Measurements from ENCODE around the gene PKLR.

DNA sequence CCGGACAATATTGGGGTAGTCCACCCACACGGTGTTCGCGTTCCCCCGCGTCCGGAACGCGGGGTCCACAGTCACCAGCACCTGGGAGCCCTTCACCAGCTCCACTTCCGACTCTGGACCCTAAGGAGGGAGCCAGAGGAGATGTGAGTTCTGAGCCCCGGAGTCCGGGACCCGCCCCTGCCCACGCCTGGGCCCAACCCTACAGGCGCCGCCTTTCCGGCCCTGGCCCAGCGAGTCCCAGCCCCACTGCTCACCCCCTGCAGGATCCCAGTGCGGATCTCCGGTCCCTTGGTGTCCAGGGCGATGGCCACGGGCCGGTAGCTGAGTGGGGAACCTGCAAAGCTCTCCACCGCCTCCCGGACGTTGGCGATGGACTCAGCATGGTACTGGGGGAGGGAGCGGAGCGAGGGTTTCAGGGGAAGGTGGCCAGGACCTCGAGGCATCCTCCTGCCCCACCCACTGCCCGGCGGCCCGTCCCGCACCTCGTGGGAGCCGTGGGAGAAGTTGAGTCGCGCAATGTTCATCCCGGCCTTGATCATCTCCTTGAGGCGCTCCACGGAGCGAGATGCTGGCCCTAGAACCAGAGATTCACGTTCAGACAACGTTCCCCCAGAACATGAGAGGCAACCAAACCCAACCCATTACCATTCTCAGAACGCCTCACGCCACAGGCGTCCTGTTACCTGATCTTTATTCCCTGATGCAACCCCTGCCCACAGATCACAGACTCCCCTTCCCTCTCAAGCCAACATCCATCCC, 5.9 kb downstream of the PKLR start:
- TF ChIP-seq, protein P1, sequence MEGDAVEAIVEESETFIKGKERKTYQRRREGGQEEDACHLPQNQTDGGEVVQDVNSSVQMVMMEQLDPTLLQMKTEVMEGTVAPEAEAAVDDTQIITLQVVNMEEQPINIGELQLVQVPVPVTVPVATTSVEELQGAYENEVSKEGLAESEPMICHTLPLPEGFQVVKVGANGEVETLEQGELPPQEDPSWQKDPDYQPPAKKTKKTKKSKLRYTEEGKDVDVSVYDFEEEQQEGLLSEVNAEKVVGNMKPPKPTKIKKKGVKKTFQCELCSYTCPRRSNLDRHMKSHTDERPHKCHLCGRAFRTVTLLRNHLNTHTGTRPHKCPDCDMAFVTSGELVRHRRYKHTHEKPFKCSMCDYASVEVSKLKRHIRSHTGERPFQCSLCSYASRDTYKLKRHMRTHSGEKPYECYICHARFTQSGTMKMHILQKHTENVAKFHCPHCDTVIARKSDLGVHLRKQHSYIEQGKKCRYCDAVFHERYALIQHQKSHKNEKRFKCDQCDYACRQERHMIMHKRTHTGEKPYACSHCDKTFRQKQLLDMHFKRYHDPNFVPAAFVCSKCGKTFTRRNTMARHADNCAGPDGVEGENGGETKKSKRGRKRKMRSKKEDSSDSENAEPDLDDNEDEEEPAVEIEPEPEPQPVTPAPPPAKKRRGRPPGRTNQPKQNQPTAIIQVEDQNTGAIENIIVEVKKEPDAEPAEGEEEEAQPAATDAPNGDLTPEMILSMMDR (IDR thresholded peaks at IDR 0.05; ENCODE audit: borderline replicate concordance, extremely low read depth, low read length, poor library complexity, severe bottlenecking) = no peak
- no peak for TF ChIP-seq EZH2 (IDR thresholded peaks at IDR 0.05; ENCODE audit: borderline replicate concordance, low read depth, low read length, severe bottlenecking)

Data from DND-41 (cell line).